Stimulated activated CD8-positive, alpha-beta memory T cell treated with anti-CD3 and anti-CD28 coated beads, Interleukin-15, amount 100 ng/mL, for 24 hours (primary cell): ENCODE measurements around the gene INPP5B.

Experiments
- DNase-seq: peaks from one replicate; pipeline ENCODE4 v3.0.0-alpha.2; 2020; ENCODE audit warnings: low read depth

INPP5B gene

GRCh38 chr1:37872692-37873091 is 74.2 kb downstream of the INPP5B start:
- DNase-seq = no peak

DNA sequence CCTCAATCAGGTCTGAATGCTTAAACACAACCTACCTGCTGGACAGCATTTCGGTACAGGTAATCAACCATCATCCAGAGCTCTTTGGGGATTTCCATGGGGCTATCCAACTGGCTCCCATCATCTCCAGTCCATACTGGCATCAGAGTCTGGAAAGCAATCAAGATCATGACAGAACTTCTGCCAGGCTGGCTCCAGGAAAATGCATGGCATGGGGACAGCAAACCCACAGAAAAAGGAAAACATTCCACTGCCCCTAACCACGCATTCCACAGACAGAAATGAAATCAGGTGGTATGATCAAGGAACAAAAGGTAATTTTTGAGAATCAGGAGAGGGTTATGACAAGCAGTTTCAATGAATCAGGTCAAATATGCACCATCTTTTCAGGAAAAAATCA is 78.4 kb downstream of the INPP5B start:
- no peak for DNase-seq

- no peak for DNase-seq
These were observed 79.1 kb downstream of the INPP5B start for GRCh38 chr1:37867784-37868183.

- no peak for DNase-seq
These were observed 80.4 kb downstream of the INPP5B start for GRCh38 chr1:37866491-37866890.

- no peak for DNase-seq
These were observed 81.3 kb downstream of the INPP5B start for GRCh38 chr1:37865348-37866120.

- DNase-seq = no peak
These were observed 84.5 kb downstream of the INPP5B start for GRCh38 chr1:37862330-37862729.

GRCh38 chr1:37861151-37861550 is 85.7 kb downstream of the INPP5B start:
- DNase-seq = no peak

DNA sequence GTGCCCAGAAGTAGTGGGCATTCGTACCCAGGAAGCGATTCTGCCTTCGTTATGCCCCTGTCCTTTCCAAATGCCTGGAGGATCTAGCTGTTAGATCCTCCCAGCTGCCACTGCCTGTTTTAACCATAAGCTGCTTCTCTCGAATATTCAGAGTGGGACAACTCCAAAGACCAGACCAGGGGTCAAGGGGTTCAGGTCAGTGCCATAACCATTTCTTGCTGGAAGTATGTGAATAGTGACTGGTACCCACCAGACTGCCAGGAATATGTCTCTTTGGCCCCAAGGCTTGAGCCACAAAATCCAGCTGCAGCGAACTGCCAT is 86.5 kb downstream of the INPP5B start:
- DNase-seq = no peak

DNA sequence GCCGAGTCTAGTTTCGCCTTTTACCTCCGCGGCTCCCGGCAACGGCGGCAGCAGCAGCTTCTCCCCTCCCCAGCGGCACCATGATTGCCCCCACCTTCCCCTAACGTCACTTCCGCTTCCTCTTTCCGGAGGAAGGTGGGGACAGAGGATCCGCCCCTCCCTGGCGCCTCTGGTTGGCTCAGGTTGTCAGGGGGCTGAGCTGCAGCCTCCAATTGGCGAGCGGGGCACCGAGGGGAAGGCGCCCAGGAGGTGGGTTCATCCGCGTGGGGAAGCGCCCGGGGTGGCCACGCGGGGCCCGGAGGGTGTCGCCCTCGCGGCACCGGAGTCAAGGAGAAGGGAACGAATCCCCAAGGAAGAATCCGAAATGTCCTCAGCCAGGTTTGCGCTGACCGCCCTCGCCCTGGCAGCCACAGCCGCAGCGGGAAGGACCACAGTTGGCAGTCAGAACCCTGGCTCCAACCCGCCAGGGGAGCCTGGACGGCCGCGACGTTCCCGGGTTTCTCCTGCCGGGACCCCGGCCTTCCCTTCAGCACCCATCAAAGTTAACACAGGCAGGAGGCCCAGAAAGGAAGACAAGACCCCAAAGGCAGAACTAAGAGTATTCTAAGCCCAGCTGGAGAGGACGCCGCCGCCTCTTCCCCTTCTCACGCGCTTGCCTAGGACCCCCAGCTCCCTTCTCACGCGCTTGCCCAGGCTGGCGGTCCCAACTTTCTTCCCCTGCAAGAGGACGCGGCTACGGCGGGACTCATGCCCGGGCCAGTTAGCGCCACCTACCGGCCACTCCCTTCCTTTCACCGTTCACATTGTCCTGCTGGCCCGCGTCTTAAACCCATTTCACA is 87.1 kb downstream of the INPP5B start, which contains the start of gene MTF1:
TSS of gene MTF1 (minus strand) at position 86 of the 839 bp plus-strand sequence. CDS start 1,934 bp downstream, outside the sequence.
- DNase-seq = peak; percentile 88

GRCh38 chr1:37858931-37859506 is 87.8 kb downstream of the INPP5B start:
- no peak for DNase-seq

DNA sequence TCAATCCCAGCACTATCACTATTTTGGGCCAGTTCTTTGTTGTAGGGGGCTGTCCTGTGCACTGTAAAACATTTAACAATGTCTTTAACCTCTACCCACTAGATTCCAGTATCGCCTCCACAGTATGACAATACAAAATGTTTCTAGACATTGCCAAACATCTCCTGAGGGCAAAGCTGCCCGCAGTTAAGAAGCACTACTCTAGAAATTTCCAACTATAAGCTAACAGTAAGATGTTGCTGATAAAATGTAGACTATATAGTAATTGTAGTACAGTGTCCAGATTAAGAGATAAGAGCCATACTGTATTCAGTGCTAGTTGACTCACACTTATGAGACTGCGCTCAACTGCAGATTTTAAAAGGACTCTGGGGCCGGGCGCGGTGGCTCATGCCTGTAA is 92.4 kb downstream of the INPP5B start:
- no peak for DNase-seq

DNA sequence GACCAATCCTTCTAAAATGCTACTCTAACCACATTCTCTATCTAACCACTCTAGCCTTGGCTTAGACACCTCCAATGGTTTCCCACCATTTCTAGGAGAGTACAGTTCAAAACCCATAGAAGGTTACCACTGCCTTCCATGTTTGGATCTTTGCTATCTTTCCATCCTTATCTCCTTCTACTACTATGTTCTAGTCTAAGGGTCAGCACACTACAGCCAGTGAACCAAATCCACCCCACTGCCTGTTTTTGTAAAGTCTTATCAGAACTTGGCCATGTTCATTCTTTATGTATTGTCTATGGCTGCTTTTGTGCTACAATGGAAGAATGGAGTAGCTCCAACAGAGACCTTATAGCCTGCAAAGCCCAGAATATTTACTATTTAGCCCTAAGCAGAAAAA is 93.7 kb downstream of the INPP5B start:
- DNase-seq = no peak

DNA sequence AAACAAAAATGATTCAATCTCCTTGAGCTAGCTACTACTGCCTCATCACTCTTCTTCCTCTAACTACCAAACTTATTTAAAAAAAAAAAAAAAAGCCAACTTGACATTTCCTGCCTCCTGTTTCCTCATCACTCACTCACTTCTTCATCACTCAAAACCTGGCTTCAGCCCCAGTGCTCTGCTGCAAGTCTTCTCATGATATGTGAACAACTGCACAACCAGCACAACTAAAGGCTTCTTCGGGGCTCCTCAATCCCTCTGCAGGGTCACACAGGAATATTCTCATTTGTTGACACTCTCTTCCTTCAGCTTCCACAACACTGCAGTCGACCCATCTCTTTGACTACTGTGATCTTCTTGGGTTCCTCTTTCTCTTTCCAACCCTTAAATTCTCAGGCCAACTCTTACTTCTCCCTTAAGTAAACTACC is 95.1 kb downstream of the INPP5B start:
- no peak for DNase-seq

- DNase-seq = no peak
These were observed 95.6 kb downstream of the INPP5B start for GRCh38 chr1:37851262-37851661.

- DNase-seq = no peak
These were observed 96.4 kb downstream of the INPP5B start for GRCh38 chr1:37850352-37850955.

DNA sequence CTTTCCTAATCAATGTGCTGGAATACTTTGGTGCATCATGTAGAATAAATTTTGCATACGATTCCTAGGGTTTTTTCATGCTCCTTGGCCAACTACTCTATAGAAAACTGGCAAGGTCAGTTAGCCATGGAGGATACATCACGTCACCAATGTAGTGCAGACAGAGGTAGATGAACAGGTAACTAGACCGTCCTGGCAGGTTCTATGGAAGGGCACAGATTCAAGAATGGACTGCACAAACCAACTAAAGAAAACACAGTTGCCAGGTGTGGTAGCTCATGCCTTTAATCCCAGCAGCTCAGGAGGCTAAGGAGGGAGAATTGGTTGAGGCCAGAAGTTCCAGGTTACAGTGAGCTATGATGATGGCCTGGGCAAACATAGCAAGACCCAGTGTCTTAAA is 97.4 kb downstream of the INPP5B start:
- DNase-seq = no peak

DNA sequence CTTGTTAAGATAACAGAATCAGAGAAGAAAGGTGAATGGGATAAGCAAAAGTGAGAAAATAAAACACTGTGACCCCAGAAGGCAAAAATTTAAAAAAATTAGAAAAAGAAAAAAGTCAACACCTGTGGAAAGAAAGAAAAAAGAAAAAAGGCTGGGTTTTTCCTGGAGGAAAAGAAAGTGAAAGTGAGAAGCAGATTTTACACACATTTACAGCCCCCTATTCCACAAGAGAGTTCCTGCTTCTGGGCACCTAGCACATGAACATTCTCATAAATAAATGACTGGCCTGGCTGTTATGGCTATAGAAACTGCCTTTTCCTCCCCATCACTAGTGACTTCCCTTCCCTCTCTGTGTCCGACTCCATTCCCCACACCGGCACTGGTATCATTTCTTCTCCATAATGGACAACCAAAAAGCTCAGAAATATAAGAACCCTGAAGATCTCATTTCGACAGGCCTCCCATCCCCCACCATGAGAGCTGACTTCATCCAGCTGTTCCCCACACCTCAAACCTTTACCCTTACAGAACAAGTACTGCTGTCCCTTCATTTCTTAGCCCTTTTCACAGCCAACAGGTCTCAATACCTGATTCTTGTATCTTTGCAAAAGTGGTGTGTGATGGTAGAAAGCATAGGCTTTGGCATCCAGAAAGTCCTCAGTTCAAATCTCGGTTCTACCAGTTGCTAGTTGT is 100.1 kb downstream of the INPP5B start:
- DNase-seq = no peak

DNA sequence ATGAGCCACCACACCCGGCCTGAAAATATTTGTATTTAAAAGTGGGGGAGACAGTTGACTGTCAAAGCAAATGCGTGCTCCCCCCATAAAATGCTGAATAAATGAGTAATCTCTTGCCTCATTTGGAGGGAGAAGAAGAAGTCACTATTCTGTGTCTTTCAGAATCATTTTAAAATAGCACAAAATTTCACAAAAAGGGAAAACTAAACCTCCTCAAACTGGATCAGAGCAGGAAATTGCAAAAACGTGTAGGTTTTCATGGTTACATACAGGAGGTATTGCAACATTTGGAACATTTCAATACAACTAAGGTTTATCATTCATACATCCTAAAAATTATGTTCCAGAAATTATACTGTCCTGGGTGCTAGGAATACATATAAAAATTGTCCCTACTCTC is 101.1 kb downstream of the INPP5B start:
- no peak for DNase-seq

- DNase-seq = no peak
These were observed 101.7 kb downstream of the INPP5B start for GRCh38 chr1:37845049-37845646.

DNA sequence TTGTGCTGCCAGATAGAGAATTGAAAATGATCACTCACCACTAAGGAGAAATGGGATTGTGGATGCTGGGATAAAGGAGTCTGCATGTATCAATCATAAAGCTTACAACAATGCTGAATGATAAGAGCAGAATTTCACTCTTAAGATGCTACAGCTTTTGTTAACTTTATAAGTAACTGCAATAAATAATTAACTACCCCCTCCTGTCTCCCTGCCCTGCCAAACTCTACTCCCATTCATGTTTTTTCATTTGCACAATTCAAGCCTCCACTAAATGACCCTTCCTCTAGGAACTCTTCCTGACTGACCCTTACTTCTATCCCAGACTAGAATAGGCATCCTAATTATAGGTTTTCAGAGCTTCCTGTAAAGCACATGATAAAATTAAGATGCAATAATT is 102.3 kb downstream of the INPP5B start:
- no peak for DNase-seq

- DNase-seq = no peak
These were observed 105.2 kb downstream of the INPP5B start for GRCh38 chr1:37841652-37842051.

DNA sequence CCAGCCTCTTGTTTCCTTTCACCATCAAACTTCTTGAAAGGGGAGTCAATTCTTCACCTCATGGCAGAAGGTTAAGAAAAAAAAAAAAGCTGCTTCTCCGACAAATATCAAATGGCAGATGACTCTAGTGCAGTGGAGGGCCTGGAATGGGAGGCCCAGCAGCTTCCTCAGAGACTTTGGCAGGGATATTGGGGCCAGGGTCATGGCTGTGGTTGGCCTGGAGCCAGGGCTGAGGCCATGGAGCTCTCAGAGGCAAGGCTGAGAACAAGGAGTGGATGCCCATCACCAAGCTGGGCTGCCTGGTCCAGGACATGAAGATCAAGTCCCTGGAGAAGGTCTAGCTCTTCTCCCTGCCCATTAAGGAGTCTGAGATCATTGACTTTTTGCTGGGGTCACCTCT is 106.1 kb downstream of the INPP5B start:
- no peak for DNase-seq
